ENCODE data around the gene CCNI. TPM values are rescaled to one million over a fixed set of nuclear protein-coding genes. Genes with fewer than 3 reads are reported as not detected.
A peak's percentile ranks its signal among the peaks of the same experiment; 100 is the strongest.
"Not testable (repeated sequence)": the region's sequence is repeated elsewhere in the genome, so short reads cannot be mapped to it uniquely, and the experiment has no call there.

The CCNI gene
- total RNA-seq, 1 donor from 2014 or later: 150 TPM

GRCh38 chr4:77040854-77041725 is 34.7 kb downstream of the CCNI start:
- no peak for DNase-seq (ENCODE audit: low spot score)

DNA sequence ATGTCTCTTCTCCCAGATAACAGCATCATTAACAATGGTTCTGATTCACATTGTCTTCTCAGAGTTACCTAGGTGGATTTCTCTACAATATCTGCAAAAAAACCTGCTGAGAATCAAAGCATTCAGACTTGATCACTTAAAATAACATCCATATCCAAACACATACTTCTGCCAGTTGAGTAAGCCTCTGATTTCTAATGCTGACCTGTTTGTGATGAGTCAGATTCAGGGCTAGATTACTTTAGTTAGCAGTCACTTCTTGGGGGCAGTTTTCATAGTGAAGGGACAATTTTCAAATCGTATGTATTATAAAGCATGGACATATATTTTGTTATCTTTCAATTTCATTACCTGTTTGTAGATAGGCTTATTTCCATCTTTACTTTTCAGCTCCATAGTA is 35.5 kb downstream of the CCNI start:
- DNase-seq (ENCODE audit: low spot score): no peak

GRCh38 chr4:77039796-77040195 is 36.0 kb downstream of the CCNI start:
- no peak for DNase-seq (ENCODE audit: low spot score)

DNA sequence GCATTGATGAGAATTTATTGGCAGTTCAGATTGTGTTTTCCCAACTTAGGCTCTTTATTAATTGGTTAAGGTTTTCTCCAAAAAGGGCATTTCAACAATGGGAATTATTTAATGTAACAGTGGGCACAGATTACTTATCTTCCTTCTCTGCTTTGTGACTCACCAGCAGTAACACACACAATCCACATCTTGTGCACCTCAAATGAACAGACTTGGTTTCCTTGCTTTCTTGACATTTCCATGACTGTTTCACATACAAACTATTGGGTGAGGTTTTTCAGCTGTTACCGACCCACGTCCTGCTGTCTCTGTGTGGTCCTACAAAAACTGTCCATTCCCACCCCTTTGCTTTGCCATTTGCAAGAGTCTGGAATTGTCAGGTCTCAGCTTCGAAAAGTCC is 38.1 kb downstream of the CCNI start:
- DNase-seq (ENCODE audit: low spot score): no peak

GRCh38 chr4:77037168-77037567 is 38.6 kb downstream of the CCNI start:
- DNase-seq (ENCODE audit: low spot score): not testable (repeated sequence)

GRCh38 chr4:77036206-77036605 is 39.6 kb downstream of the CCNI start:
- no peak for DNase-seq (ENCODE audit: low spot score)

DNA sequence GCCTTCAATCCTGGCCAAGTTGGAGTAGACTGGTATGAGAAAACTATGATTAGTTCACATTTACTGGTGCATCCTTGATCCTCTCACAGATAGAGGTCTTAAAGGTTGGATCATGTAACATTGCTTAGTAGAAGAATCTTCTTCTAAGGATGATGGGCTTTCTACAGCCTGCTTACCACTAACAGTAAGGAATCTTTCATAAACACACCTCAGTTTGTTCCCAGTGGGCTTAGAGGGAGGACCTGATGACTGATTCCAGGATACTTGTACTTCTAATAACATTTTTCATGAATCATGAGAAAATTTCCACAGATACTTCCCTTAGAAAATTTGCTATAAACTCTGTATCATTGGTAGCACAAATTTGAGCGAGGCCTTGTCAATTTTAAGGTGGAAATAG is 40.6 kb downstream of the CCNI start:
- DNase-seq (ENCODE audit: low spot score): no peak

DNA sequence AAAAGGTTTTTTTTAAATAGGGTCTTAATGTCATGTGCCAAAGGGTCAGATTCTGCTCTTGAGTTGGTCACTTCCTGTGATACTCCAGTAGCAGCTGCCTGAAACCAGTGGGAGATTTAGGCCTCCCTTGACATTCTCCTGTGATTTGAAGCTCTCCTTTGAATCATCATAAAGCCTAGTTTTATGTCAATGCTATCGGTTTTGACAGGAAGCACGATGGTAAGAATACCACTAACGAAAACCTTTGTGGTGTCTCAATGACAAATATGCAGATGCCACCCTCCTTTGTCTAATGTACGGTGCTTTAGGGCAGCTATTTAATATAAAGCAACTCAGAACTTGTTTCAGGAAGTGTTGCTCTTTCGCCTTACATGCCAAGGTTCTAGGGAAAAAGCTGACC is 44.2 kb downstream of the CCNI start:
- no peak for DNase-seq (ENCODE audit: low spot score)

- DNase-seq (ENCODE audit: low spot score): not testable (repeated sequence)
These were observed 46.0 kb downstream of the CCNI start for GRCh38 chr4:77029757-77030156.

- no peak for DNase-seq (ENCODE audit: low spot score)
These were observed 47.5 kb downstream of the CCNI start for GRCh38 chr4:77028246-77028645.

DNA sequence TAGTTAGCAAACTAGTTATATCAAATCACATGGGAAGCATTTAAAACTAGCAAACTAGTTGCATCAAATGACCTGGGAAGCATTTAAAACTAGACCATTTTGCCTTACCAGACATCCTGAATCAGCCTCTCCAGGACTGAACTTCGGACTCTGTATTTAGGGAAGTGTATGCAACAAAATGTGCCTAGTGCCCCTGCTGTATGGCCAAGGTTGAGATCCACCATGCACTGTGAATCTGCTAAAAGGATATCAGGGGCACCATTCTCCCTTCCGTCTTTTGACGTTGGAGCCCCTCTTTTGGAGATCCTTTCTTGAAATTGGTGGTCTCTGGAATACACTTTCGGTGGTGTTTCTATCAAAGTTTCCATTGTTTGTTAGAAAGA is 49.5 kb downstream of the CCNI start:
- DNase-seq (ENCODE audit: low spot score): no peak

DNA sequence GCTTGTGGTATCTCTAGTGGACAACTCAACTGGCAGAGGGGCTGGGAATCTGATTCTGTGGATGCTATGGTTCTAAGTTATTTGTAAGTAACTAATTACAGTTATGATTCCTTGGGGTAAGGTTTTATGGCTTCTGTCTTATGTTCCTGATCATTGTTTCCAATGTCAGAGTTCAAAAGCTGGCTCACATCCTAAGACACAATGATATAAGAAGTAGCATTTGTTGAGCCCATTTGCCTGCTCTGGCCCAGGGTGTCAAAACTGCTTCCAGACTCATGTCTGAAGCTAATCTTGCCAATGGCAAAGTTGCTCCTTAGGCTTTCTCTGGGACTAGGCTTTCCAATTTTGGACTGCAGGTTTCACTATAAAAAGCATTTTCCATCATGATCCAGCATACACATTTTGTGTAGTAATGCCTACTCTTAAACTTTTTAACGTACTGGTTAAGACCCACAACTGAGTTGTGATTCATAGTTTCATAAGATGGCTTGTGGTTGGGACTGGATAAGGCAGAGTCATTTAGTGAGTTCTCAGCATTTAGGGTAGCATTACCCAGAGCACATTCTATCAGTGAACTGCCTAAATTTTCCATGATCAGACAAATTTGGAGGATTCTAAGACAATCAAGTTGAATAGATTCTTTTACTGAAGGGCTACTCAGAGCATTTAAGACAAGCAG is 50.0 kb downstream of the CCNI start:
- no peak for DNase-seq (ENCODE audit: low spot score)

GRCh38 chr4:77023920-77024319 is 51.9 kb downstream of the CCNI start:
- no peak for DNase-seq (ENCODE audit: low spot score)

DNA sequence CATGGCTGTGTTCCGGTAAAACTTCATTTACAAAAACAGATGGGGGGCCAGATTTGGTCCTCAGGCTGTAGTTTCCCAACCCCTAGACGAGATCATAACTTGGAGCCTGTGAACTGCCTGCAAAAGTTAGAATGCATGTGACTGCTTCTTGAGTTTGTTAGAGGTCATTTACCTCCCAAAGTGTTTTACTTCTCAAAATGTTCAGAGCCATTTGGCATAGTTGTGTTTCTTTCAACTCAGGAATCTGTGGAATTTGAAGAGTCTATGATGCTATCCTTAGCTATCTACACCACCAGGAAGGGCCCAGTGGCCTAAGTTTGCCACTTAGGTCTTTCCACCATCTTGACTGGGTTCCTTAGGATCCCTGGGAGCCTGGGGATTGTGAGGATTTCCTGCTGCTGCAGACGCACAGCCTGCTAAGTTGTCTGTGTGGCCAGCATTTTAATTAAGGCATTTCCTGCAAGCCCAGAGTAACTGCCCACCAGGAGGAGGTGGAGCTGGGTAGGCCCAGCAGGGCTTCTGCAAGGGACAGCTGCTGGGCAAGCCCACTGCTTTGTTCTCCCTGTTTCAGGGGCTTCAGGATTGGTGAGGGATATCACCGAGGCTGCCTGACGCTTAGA is 53.1 kb downstream of the CCNI start:
- DNase-seq (ENCODE audit: low spot score): peak; percentile 17

DNA sequence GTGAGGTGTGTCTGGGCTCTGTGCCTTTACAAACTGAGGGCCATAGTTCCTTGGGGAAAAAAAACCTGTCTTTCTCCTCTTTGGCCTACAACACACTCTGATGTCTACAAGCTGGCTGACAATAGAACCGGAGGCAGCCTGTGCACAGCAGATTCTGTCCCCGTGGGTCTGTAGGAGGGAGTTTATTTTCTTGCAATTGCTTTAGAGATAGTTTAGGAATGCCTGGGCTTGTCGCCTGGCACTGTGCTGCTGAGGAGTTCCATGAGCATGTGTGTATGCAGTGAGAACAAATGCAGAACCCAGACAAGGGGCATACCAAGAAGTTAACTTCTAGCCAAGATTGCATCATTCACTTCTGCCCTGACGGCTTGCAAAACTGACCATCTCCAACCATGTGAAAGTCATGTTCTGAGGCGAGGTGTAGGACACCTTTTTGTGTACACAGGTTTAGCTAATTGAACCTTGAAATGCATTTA is 54.1 kb downstream of the CCNI start:
- peak; percentile 15 for DNase-seq (ENCODE audit: low spot score)

GRCh38 chr4:77020017-77020416 is 55.8 kb downstream of the CCNI start:
- DNase-seq (ENCODE audit: low spot score): no peak

DNA sequence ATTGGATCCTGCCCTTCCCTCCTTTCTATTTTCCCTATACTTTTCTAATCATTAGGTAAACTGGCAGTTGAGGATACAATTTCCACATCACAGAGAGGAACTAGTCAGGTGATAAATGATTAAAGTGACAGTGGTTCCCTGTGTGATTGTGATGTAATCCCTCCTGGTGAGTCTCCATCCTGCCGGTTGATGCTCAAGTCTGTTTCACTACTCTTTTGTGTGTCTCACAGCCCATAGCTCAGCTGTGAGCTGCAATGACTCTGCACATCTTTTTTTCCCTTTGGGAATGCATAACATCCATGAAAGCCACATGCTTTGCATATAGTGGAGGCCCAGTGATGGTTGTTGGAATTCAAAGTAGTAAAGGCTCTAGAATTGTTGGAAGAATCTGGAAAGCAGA is 60.4 kb downstream of the CCNI start:
- DNase-seq (ENCODE audit: low spot score): no peak

DNA sequence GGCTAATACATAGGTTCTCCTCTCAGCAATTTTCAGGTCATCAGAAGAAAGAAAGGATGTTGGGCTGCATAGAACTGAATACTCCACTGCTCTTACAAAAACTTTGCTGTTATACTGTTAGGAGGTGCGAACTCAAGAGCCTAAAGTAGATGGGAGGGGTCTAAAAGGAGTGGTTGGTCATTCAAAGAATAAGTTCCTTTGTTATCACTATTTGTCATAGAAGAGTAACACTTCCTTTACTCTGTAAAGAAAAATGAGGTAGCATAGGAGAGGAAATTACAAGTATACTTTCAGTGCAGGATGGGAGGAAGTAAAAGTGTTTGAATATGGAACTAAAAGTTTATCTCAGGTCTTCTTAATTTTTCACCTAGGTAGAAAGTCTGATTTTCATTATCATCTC is 61.5 kb downstream of the CCNI start:
- no peak for DNase-seq (ENCODE audit: low spot score)

GRCh38 chr4:77012726-77013125 is 63.1 kb downstream of the CCNI start:
- DNase-seq (ENCODE audit: low spot score): peak; percentile 46

- no peak for DNase-seq (ENCODE audit: low spot score)
These were observed 64.9 kb downstream of the CCNI start for GRCh38 chr4:77010841-77011354.

DNA sequence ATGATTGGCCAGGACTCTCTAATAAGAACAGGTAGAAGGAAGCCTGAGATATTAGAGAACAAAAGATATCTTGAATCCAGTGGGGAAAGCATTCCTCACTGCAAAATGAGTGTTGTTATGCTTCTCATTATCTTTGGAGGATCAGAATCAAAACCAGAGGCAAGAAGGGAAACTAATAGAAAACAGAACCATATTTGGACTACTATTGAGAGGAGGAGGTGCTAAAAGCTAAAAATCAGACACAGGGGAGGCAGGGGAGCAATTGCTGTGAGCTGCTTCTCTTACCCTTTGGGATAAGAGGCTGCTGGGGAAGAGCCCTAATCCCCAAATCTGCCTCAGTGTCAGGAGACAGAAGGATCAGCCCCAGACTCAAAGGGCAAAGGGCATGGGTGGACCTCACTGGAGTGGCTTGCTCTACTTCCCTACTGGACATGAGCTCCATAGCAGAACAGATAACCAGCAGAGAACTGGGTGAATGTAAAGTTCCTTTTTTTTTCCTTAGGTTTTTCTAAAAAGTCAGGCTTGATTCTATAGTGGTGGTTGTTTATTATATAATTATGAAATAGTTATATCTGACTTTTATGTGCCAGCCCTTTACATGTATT is 66.2 kb downstream of the CCNI start:
- no peak for DNase-seq (ENCODE audit: low spot score)

Data from umbilical cord (tissue), 2 donors.